H9 (cell line): ENCODE results near the gene TSSK6. TPM values are rescaled to one million over a fixed set of nuclear protein-coding genes. Genes with fewer than 3 reads are reported as not detected.

Source experiments
- DNase-seq: peaks from one replicate; pipeline ENCODE4 v3.0.0-alpha.2; 2017
- H2AFZ ChIP-seq: one replicate; pipeline ENCODE4 v1.6.1; 2013; ENCODE audit warnings: mild to moderate bottlenecking, low read length, control low read depth, moderate library complexity
- H2AK5ac ChIP-seq: 2 replicates; pipeline ENCODE4 v1.6.1; 2013; ENCODE audit warnings: low read length, control low read depth, mixed read lengths; ENCODE audit not compliant: insufficient read length
- H2BK120ac ChIP-seq: one replicate; pipeline ENCODE4 v1.6.1; 2013; ENCODE audit warnings: low read depth, mild to moderate bottlenecking, low read length, control low read depth, inconsistent platforms; ENCODE audit not compliant: poor library complexity, severe bottlenecking
- H2BK12ac ChIP-seq: 2 replicates; pipeline ENCODE4 v1.6.1; 2013; ENCODE audit warnings: low read length, control low read depth, mixed read lengths, low read depth; ENCODE audit not compliant: insufficient read length
- H2BK15ac ChIP-seq: 2 replicates; pipeline ENCODE4 v1.6.1; 2013; ENCODE audit warnings: low read depth, low read length, control low read depth
- H2BK20ac ChIP-seq: one replicate; pipeline ENCODE4 v1.6.1; 2013; ENCODE audit warnings: low read depth, mild to moderate bottlenecking, low read length, control low read depth, inconsistent platforms; ENCODE audit not compliant: poor library complexity, severe bottlenecking
- H2BK5ac ChIP-seq: 2 replicates; pipeline ENCODE4 v1.6.1; 2013; ENCODE audit warnings: low read length, control low read depth, mixed read lengths; ENCODE audit not compliant: insufficient read length
- H3K14ac ChIP-seq: 2 replicates; pipeline ENCODE4 v1.6.1; 2013; ENCODE audit warnings: low read length, control low read depth; ENCODE audit not compliant: insufficient read depth
- H3K18ac ChIP-seq: 2 replicates; pipeline ENCODE4 v1.6.1; 2013; ENCODE audit warnings: low read depth, mild to moderate bottlenecking, mixed read lengths, low read length, control low read depth; ENCODE audit not compliant: insufficient read length
- H3K23ac ChIP-seq: 2 replicates; pipeline ENCODE4 v1.6.1; 2013; ENCODE audit warnings: low read length, control low read depth, mixed read lengths, low read depth; ENCODE audit not compliant: insufficient read length
- H3K23me2 ChIP-seq: 2 replicates; pipeline ENCODE4 v1.6.1; 2013; ENCODE audit warnings: low read depth, mild to moderate bottlenecking, mixed read lengths, low read length, control low read depth; ENCODE audit not compliant: insufficient read length, poor library complexity, severe bottlenecking
- H3K27ac ChIP-seq: 2 replicates; pipeline ENCODE4 v1.5.1; 2013; ENCODE audit warnings: low read length, control low read depth, mixed read lengths, low read depth; ENCODE audit not compliant: insufficient read length
- H3K27me3 ChIP-seq: 2 replicates; pipeline ENCODE4 v1.6.1; 2013; ENCODE audit warnings: low read length, control low read depth, inconsistent platforms; ENCODE audit not compliant: insufficient read depth
- H3K4ac ChIP-seq: 2 replicates; pipeline ENCODE4 v1.6.1; 2013; ENCODE audit warnings: low read depth, mild to moderate bottlenecking, control low read depth, inconsistent platforms, low read length, moderate library complexity
- H3K4me1 ChIP-seq: 2 replicates; pipeline ENCODE4 v1.6.1; 2013; ENCODE audit warnings: low read length, control low read depth, inconsistent platforms; ENCODE audit not compliant: insufficient read depth
- H3K4me2 ChIP-seq: 2 replicates; pipeline ENCODE4 v1.6.1; 2013; ENCODE audit warnings: low read length, control low read depth, mixed read lengths; ENCODE audit not compliant: insufficient read length, insufficient read depth
- H3K56ac ChIP-seq: 2 replicates; pipeline ENCODE4 v1.6.1; 2013; ENCODE audit warnings: low read depth, mild to moderate bottlenecking, mixed read lengths, low read length, control low read depth; ENCODE audit not compliant: insufficient read length
- H3K79me1 ChIP-seq: 2 replicates; pipeline ENCODE4 v1.6.1; 2013; ENCODE audit warnings: low read depth, mild to moderate bottlenecking, moderate library complexity, low read length, control low read depth, inconsistent platforms; ENCODE audit not compliant: insufficient read depth, poor library complexity, severe bottlenecking
- H3K79me2 ChIP-seq: 2 replicates; pipeline ENCODE4 v1.6.1; 2013; ENCODE audit warnings: low read length, control low read depth, inconsistent platforms; ENCODE audit not compliant: insufficient read depth
- H3K9ac ChIP-seq: 2 replicates; pipeline ENCODE4 v1.6.1; 2013; ENCODE audit warnings: low read length, control low read depth, mixed read lengths; ENCODE audit not compliant: insufficient read length; ENCODE audit errors: extremely low read depth
- H3K9me3 ChIP-seq: one replicate; pipeline ENCODE4 v1.6.1; 2013; ENCODE audit warnings: low read depth, low read length, inconsistent platforms; ENCODE audit not compliant: control insufficient read depth
- H3T11ph ChIP-seq: one replicate; pipeline ENCODE4 v1.6.1; 2013; ENCODE audit warnings: mild to moderate bottlenecking, low read length, control low read depth, inconsistent platforms
- H4K20me1 ChIP-seq: one replicate; pipeline ENCODE4 v1.6.1; 2013; ENCODE audit not compliant: control insufficient read depth, insufficient read length, insufficient read depth
- H4K5ac ChIP-seq: 2 replicates; pipeline ENCODE4 v1.6.1; 2013; ENCODE audit warnings: low read depth, mild to moderate bottlenecking, mixed read lengths, low read length, control low read depth; ENCODE audit not compliant: insufficient read length
- H4K8ac ChIP-seq: replicated peaks from 2 replicates; pipeline ENCODE4 v1.6.1; 2013; ENCODE audit warnings: low read length, control low read depth, mixed read lengths, low read depth; ENCODE audit not compliant: insufficient read length
- H4K91ac ChIP-seq: 2 replicates; pipeline ENCODE4 v1.6.1; 2013; ENCODE audit warnings: low read depth, mild to moderate bottlenecking, moderate library complexity, mixed read lengths, low read length, control low read depth; ENCODE audit not compliant: insufficient read length
- H3K27ac Mint-ChIP-seq, 3 experiments: 2 replicates in 2 of 3; 3 replicates in 1 of 3; pipeline ENCODE4 v1.8.0; 2020 to 2021; ENCODE audit warnings: mixed read lengths in 3 of 3, mild to moderate bottlenecking in 1 of 3, moderate library complexity in 1 of 3
- H3K27me3 Mint-ChIP-seq: 2 replicates; pipeline ENCODE4 v1.8.0; 2021; ENCODE audit warnings: low read depth, mild to moderate bottlenecking, moderate library complexity, mixed read lengths
- H3K36me3 Mint-ChIP-seq, 3 experiments: 2 replicates in 2 of 3; 3 replicates in 1 of 3; pipeline ENCODE4 v1.8.0; 2020 to 2021; ENCODE audit warnings: low read depth in 3 of 3, mixed read lengths in 3 of 3; ENCODE audit not compliant: insufficient read depth in 1 of 3
- H3K4me1 Mint-ChIP-seq, 2 experiments: 2 replicates each; pipeline ENCODE4 v1.8.0; 2020; ENCODE audit warnings: mixed read lengths in 2 of 2
- H3K4me3 Mint-ChIP-seq, 2 experiments: 2 replicates in 1 of 2; 3 replicates in 1 of 2; pipeline ENCODE4 v1.8.0; 2020 to 2021; ENCODE audit warnings: mild to moderate bottlenecking in 2 of 2, mixed read lengths in 2 of 2, moderate library complexity in 1 of 2
- H3K9me3 Mint-ChIP-seq, 2 experiments: 2 replicates in 1 of 2; 3 replicates in 1 of 2; pipeline ENCODE4 v1.8.0; 2020; ENCODE audit warnings: mild to moderate bottlenecking in 2 of 2, mixed read lengths in 2 of 2, moderate library complexity in 1 of 2
- CTCF ChIP-seq: fragments of 200-600 bp; sonication (generic); conservative IDR thresholded peaks from 3 replicates; pipeline ENCODE4 v1.8.0; 2021; ENCODE audit warnings: antibody characterized with exemption, mild to moderate bottlenecking
- WGBS: extraction: QIAGEN DNeasy Blood & Tissue Kit; methylation state at CpG from one replicate; pipeline ENCODE4 v1.1.7; 2013; ENCODE audit warnings: missing lambda C conversion rate, low lambda C conversion rate, mixed read lengths; ENCODE audit not compliant: insufficient read length; ENCODE audit errors: extremely low coverage; 5-methylcytosine and 5-hydroxymethylcytosine counted together
- total RNA-seq: library from RNA; stranded (reverse); gene quantifications from 2 replicates; pipeline ENCODE4 v1.2.1, GENCODE V29; 2021

Gene TSSK6
- total RNA-seq, 1 experiment from 2014 or later = 2.6 TPM

- Histone ChIP-seq H3K4me2 (no peak overlapping the region), H3K9ac (no peak overlapping the region), H3K27ac (no peak overlapping the region), H3K27me3 (no peaks in the 10 kb centered on the region), H3K79me2 (no peaks in the 10 kb centered on the region), H2AFZ (no peak overlapping the region), H3K23me2 (peaks cover 3% of the 10 kb centered on the region), H4K20me1 (no peaks in the 10 kb centered on the region), H3K56ac (no peak overlapping the region), H2BK15ac (no peak overlapping the region), H2BK5ac (no peak overlapping the region), H2BK20ac (no peak overlapping the region), H2BK120ac (no peak overlapping the region), H3K4ac (no peak overlapping the region), H3T11ph (no peak overlapping the region), H3K18ac (no peak overlapping the region), H3K23ac (no peak overlapping the region), H3K14ac (no peak overlapping the region), H3K79me1 (no peaks in the 10 kb centered on the region), H4K91ac (no peak overlapping the region), H3K4me1 (no peaks in the 10 kb centered on the region), H4K8ac (no peak overlapping the region), H2AK5ac (no peak overlapping the region), H3K9me3 (no peaks in the 10 kb centered on the region), H4K5ac (no peak overlapping the region), H2BK12ac (no peak overlapping the region)
- H3K27ac Mint-ChIP-seq = peak overlapping the region in 1 of 3 experiments; percentile 65; a peak in 1 of 7 replicates
- peaks cover 2 to 15% of the 10 kb centered on the region in 2 experiments; a peak in 2 of 4 replicates for H3K4me1 Mint-ChIP-seq
- peaks cover 2 to 4% (median 2%) of the 10 kb centered on the region in 3 experiments; a peak in 4 of 7 replicates for H3K36me3 Mint-ChIP-seq
- no CpG with 5 or more reads among the region's 23 CpGs for WGBS
- TF ChIP-seq CTCF = no peak
- H3K9me3 Mint-ChIP-seq = no peaks in the 10 kb centered on the region
- no peak for DNase-seq
- H3K4me3 Mint-ChIP-seq = no peak overlapping the region
- H3K27me3 Mint-ChIP-seq = peaks cover 5% of the 10 kb centered on the region
These were observed 30.4 kb upstream of the TSSK6 start for GRCh38 chr19:19545707-19546106.
